CD4-positive, alpha-beta T cell treated with Interferon gamma for 1 hour (primary cell): Measurements from ENCODE around the gene RAB1A.
"Not testable (repeated sequence)": the region's sequence is repeated elsewhere in the genome, so short reads cannot be mapped to it uniquely, and the experiment has no call there.

ENCODE experiments used
- DNase-seq: peaks from one replicate; pipeline ENCODE4 v3.0.0-alpha.2; 2020

The RAB1A gene

GRCh38 chr2:65129826-65130663 lies at the start of gene RAB1A:
Gene RAB1A, minus strand, starts transcription at chr2:65130106. Its CDS starts 191 bp downstream, at chr2:65129915.
- DNase-seq: peak; percentile 100

- DNase-seq: no peak
Measured at GRCh38 chr2:65177751-65178442, 48.0 kb upstream of the RAB1A start.

GRCh38 chr2:65175894-65176530 lies 46.1 kb upstream of the RAB1A start:
- DNase-seq: no peak

GRCh38 chr2:65174031-65174430 lies 44.1 kb upstream of the RAB1A start:
- not testable (repeated sequence) for DNase-seq

GRCh38 chr2:65172994-65173790 lies 43.3 kb upstream of the RAB1A start:
- no peak for DNase-seq

- not testable (repeated sequence) for DNase-seq
Measured at GRCh38 chr2:65170611-65171477, 40.9 kb upstream of the RAB1A start.

GRCh38 chr2:65169760-65170136 lies 39.8 kb upstream of the RAB1A start:
- DNase-seq: no peak

- no peak for DNase-seq
Measured at GRCh38 chr2:65165558-65165957, 35.7 kb upstream of the RAB1A start.

- no peak for DNase-seq
Measured at GRCh38 chr2:65164426-65164891, 34.6 kb upstream of the RAB1A start.

GRCh38 chr2:65161551-65162100 lies 31.7 kb upstream of the RAB1A start:
- no peak for DNase-seq

- no peak for DNase-seq
Measured at GRCh38 chr2:65159906-65160305, 30.0 kb upstream of the RAB1A start.

GRCh38 chr2:65159261-65159660 lies 29.4 kb upstream of the RAB1A start:
- DNase-seq: no peak

GRCh38 chr2:65158557-65158956 lies 28.7 kb upstream of the RAB1A start:
- DNase-seq: no peak

GRCh38 chr2:65157856-65158255 lies 27.9 kb upstream of the RAB1A start:
- DNase-seq: not testable (repeated sequence)

- DNase-seq: no peak
Measured at GRCh38 chr2:65156041-65156440, 26.1 kb upstream of the RAB1A start.

- DNase-seq: no peak
Measured at GRCh38 chr2:65153515-65153914, 23.6 kb upstream of the RAB1A start.

GRCh38 chr2:65146078-65146477 lies 16.2 kb upstream of the RAB1A start:
- DNase-seq: no peak

GRCh38 chr2:65144571-65144970 lies 14.7 kb upstream of the RAB1A start:
- no peak for DNase-seq

GRCh38 chr2:65142515-65142914 lies 12.6 kb upstream of the RAB1A start:
- no peak for DNase-seq

- no peak for DNase-seq
Measured at GRCh38 chr2:65137197-65137775, 7.4 kb upstream of the RAB1A start.

GRCh38 chr2:65136253-65136652 lies 6.3 kb upstream of the RAB1A start:
- no peak for DNase-seq
